GM06990 (cell line): Measurements from ENCODE around the gene CHRM5.

Experiments used
- DNase-seq: peaks from one replicate; pipeline ENCODE4 v3.0.0-alpha.2; 2011; ENCODE audit not compliant: insufficient read length; ENCODE audit errors: extremely low read depth
- H3K27me3 ChIP-seq: replicated peaks from 2 replicates; pipeline ENCODE4 v1.6.0; 2011; ENCODE audit warnings: low read length; ENCODE audit not compliant: control insufficient read depth, insufficient read depth
- H3K36me3 ChIP-seq: 2 replicates; pipeline ENCODE4 v1.5.1; 2011; ENCODE audit warnings: low read length; ENCODE audit not compliant: control insufficient read depth, insufficient read depth
- H3K4me3 ChIP-seq: replicated peaks from 2 replicates; pipeline ENCODE4 v1.5.1; 2011; ENCODE audit warnings: low read depth, mild to moderate bottlenecking, control low read depth, low read length
- CTCF ChIP-seq: IDR thresholded peaks from 2 replicates; pipeline ENCODE4 v1.5.1; 2011; ENCODE audit warnings: low read length, control low read depth, mild to moderate bottlenecking, inconsistent platforms; ENCODE audit not compliant: insufficient read depth, poor library complexity, severe bottlenecking

The CHRM5 gene

GRCh38 chr15:33968224-33968623 lies at the start of gene CHRM5:
TSS of gene CHRM5 (plus strand) at chr15:33968497. CDS start at chr15:34062718, 94,221 bp downstream.
- Histone ChIP-seq H3K36me3 (no peaks in the 10 kb centered on the region), H3K27me3 (no peaks in the 10 kb centered on the region), H3K4me3 (no peak within 1 kb of the TSS)
- no peak for TF ChIP-seq CTCF
- no peak for DNase-seq

GRCh38 chr15:33923446-33923845 lies 44.9 kb upstream of the CHRM5 start:
- no peak for DNase-seq
- H3K4me3 ChIP-seq, result no peak overlapping the region
- no peaks in the 10 kb centered on the region for H3K36me3 ChIP-seq
- H3K27me3 ChIP-seq, result no peaks in the 10 kb centered on the region
- no peak for TF ChIP-seq CTCF

GRCh38 chr15:33926260-33926659 lies 42.0 kb upstream of the CHRM5 start:
- Histone ChIP-seq H3K4me3 (no peak overlapping the region), H3K36me3 (no peaks in the 10 kb centered on the region), H3K27me3 (no peaks in the 10 kb centered on the region)
- no peak for TF ChIP-seq CTCF
- DNase-seq, result no peak

GRCh38 chr15:33932734-33933133 lies 35.6 kb upstream of the CHRM5 start:
- no peaks in the 10 kb centered on the region for H3K27me3 ChIP-seq
- H3K4me3 ChIP-seq, result no peak overlapping the region
- H3K36me3 ChIP-seq, result no peaks in the 10 kb centered on the region
- TF ChIP-seq CTCF, result no peak
- no peak for DNase-seq

GRCh38 chr15:33934396-33934795 lies 33.9 kb upstream of the CHRM5 start:
- H3K27me3 ChIP-seq, result no peaks in the 10 kb centered on the region
- no peak for TF ChIP-seq CTCF
- DNase-seq, result no peak
- no peaks in the 10 kb centered on the region for H3K36me3 ChIP-seq
- no peak overlapping the region for H3K4me3 ChIP-seq

- TF ChIP-seq CTCF, result no peak
- no peaks in the 10 kb centered on the region for H3K36me3 ChIP-seq
These were observed 33.4 kb upstream of the CHRM5 start for GRCh38 chr15:33934921-33935320.

More at GRCh38 chr15:33934921-33935320, 33.4 kb upstream of the CHRM5 start:
- Histone ChIP-seq H3K27me3 (no peaks in the 10 kb centered on the region), H3K4me3 (no peak overlapping the region)
- DNase-seq, result no peak
